Uterus (tissue), 2 donors: ENCODE results near the gene WDR91.

Source experiments
- CTCF ChIP-seq, 4 experiments: fragments of 200-600 bp in 2 of 4; fragments of 450-650 bp in 2 of 4; sonication (generic) in 2 of 4; IDR thresholded peaks; one replicate each; pipeline ENCODE4 v1.5.1; 2016 to 2019; ENCODE audit warnings: antibody characterized with exemption in 4 of 4, mild to moderate bottlenecking in 2 of 4, moderate library complexity in 1 of 4
- POLR2A ChIP-seq, 2 donors: fragments of 450-650 bp; IDR thresholded peaks; one replicate each; pipeline ENCODE4 v1.6.1; 2016; ENCODE audit warnings: antibody characterized with exemption in 2 of 2, mild to moderate bottlenecking in 1 of 2, moderate library complexity in 1 of 2

GRCh38 chr7:135147899-135148721 lies 63.2 kb downstream of the WDR91 start, which contains the start of gene TMEM140:
- TF ChIP-seq CTCF (IDR thresholded peaks at IDR 0.05) (peak in 3 of 4 experiments; percentile 6 to 27 (median 10)), POLR2A (IDR thresholded peaks at IDR 0.05) (peak; percentile 50 to 78)
